Uterus (tissue), 4 donors: ENCODE results near the gene COPS9. TPM values are rescaled to one million over a fixed set of nuclear protein-coding genes. Genes with fewer than 3 reads are reported as not detected.

Source experiments
- DNase-seq, 2 donors: peaks; one replicate each; pipeline ENCODE4 v3.0.0-alpha.2; 2019 to 2020
- H3K27ac ChIP-seq, 2 donors: fragments of 200-600 bp; sonication (generic); 1 replicate in 1 of 2; 2 replicates in 1 of 2; pipeline ENCODE4 v1.5.1; 2016 to 2018
- H3K27me3 ChIP-seq, 2 donors: fragments of 200-600 bp; sonication (generic); one replicate each; pipeline ENCODE4 v1.5.1; 2018 to 2019; ENCODE audit warnings: control low read depth in 1 of 2
- H3K36me3 ChIP-seq, 2 donors: fragments of 200-600 bp; sonication (generic); one replicate each; pipeline ENCODE4 v1.5.1; 2019; ENCODE audit warnings: control low read depth in 1 of 2
- H3K4me1 ChIP-seq, 2 donors: fragments of 200-600 bp; sonication (generic); one replicate each; pipeline ENCODE4 v1.5.1; 2018 to 2019; ENCODE audit warnings: control low read depth in 1 of 2
- H3K4me3 ChIP-seq, 2 donors: fragments of 200-600 bp; sonication (generic); 1 replicate in 1 of 2; 2 replicates in 1 of 2; pipeline ENCODE4 v1.5.1; 2018 to 2019; ENCODE audit warnings: mild to moderate bottlenecking in 1 of 2
- H3K9me3 ChIP-seq, 2 donors: fragments of 200-600 bp; sonication (generic); one replicate each; pipeline ENCODE4 v1.5.1; 2019; ENCODE audit warnings: control low read depth in 1 of 2
- CTCF ChIP-seq, 4 experiments: fragments of 200-600 bp in 2 of 4; fragments of 450-650 bp in 2 of 4; sonication (generic) in 2 of 4; IDR thresholded peaks; one replicate each; pipeline ENCODE4 v1.5.1; 2016 to 2019; ENCODE audit warnings: antibody characterized with exemption in 4 of 4, mild to moderate bottlenecking in 2 of 4, moderate library complexity in 1 of 4
- POLR2A ChIP-seq, 2 donors: fragments of 450-650 bp; IDR thresholded peaks; one replicate each; pipeline ENCODE4 v1.6.1; 2016; ENCODE audit warnings: antibody characterized with exemption in 2 of 2, mild to moderate bottlenecking in 1 of 2, moderate library complexity in 1 of 2
- intact Hi-C: fragments of 100-400 bp; cut with DNase I; formaldehyde crosslinking; loops from one replicate; pipeline ENCODE4 v1.15.1; 2023; ENCODE audit warnings: low total_unique reads
- total RNA-seq, 4 donors: library from RNA; depleted of rRNA in 3 of 4; stranded (reverse); fragments of >200 nt in 3 of 4; gene quantifications; one replicate each; pipeline versions ENCODE4 v1.1.0 to v1.2.4, GENCODE V29; 2014 to 2023
- donor health status: DM: yes; HTN: yes; CAD: no.

Gene COPS9
- total RNA-seq, 4 donors from 2014 or later = 14.1 to 189 (median 98.0) TPM

DNA sequence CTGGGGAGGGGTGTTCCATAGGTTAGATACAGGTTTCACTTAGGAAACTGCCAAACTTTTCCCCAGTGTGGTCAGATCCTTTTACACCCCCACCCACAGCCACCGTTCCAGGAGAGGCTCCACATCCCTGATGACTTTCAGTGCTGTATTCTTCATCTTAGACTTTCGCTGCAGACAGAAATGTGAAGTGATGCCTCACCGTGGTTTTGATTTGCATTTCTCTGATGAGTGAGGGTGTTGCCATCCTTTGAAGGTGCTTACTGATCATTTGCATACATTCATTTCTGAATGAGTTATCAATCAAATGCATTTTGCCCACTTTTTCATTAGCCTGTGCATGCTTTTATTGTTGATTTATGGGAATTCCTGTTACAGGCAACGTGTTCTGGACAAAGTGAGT, 14.9 kb downstream of the COPS9 start:
- no peaks in the 10 kb centered on the region for H3K27me3 ChIP-seq
- intact Hi-C loops = no loop called here
- no peaks in the 10 kb centered on the region for H3K4me1 ChIP-seq
- TF ChIP-seq POLR2A (IDR thresholded peaks at IDR 0.05) = no peak
- no peak for TF ChIP-seq CTCF (IDR thresholded peaks at IDR 0.05)
- no peak overlapping the region for H3K27ac ChIP-seq
- H3K36me3 ChIP-seq = no peaks in the 10 kb centered on the region
- no peaks in the 10 kb centered on the region for H3K9me3 ChIP-seq
- H3K4me3 ChIP-seq = no peak overlapping the region
- DNase-seq = no peak

DNA sequence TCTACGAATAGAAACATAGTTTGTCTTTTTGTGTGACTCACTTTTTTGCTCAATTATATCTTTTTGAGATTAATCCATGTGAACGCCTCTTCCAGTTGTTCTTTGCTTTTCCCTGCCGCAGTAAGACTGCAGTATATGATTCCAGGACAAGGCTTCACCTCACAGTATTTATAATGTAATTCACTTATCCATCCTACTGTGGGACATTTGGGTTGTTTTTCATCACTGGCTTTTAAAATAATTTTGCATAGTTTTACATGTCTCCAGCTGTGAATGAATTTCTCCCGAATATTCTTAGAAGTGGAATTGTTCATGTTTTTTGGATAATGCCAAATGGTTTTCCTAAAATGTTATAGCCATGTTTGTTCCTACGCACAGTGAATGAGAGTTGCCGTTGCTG, 21.9 kb downstream of the COPS9 start:
- no peaks in the 10 kb centered on the region for H3K27me3 ChIP-seq
- DNase-seq = no peak
- intact Hi-C loops = no loop called here
- no peak overlapping the region for H3K4me3 ChIP-seq
- TF ChIP-seq POLR2A (IDR thresholded peaks at IDR 0.05) (no peak), CTCF (IDR thresholded peaks at IDR 0.05) (no peak)
- no peaks in the 10 kb centered on the region for H3K36me3 ChIP-seq
- no peaks in the 10 kb centered on the region for H3K9me3 ChIP-seq
- no peak overlapping the region for H3K27ac ChIP-seq
- no peaks in the 10 kb centered on the region for H3K4me1 ChIP-seq

- Histone ChIP-seq H3K4me1 (no peaks in the 10 kb centered on the region), H3K27ac (no peak overlapping the region), H3K27me3 (no peaks in the 10 kb centered on the region), H3K9me3 (no peaks in the 10 kb centered on the region), H3K36me3 (no peaks in the 10 kb centered on the region), H3K4me3 (no peak overlapping the region)
- intact Hi-C loops = no loop called here
- TF ChIP-seq POLR2A (IDR thresholded peaks at IDR 0.05) (no peak), CTCF (IDR thresholded peaks at IDR 0.05) (no peak)
- DNase-seq = no peak
Measured at GRCh38 chr2:240112914-240113690, 23.0 kb downstream of the COPS9 start.

DNA sequence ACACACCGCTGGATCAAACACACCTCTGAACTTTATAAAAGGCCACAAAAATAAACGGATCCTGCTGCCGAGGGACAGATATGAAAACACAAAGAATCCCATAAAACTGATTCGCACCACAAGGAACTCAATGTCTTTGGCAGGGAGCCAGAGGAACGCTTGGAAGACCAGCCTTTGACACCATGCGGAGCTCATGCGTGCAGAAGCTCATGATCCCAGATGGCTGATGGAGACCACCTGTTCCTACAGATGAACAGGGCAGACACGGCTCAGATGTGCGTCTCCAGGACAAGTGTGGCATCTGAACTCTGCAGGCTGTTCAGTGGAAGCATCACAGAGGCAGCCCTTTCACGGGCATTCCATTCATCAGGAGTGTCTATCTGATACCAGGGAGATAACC, 24.9 kb downstream of the COPS9 start:
- intact Hi-C loops = no loop called here
- Histone ChIP-seq H3K27me3 (no peaks in the 10 kb centered on the region), H3K4me1 (no peaks in the 10 kb centered on the region), H3K4me3 (no peak overlapping the region), H3K9me3 (no peaks in the 10 kb centered on the region), H3K36me3 (no peaks in the 10 kb centered on the region), H3K27ac (no peak overlapping the region)
- DNase-seq = no peak
- TF ChIP-seq CTCF (IDR thresholded peaks at IDR 0.05) = no peak
- no peak for TF ChIP-seq POLR2A (IDR thresholded peaks at IDR 0.05)

DNA sequence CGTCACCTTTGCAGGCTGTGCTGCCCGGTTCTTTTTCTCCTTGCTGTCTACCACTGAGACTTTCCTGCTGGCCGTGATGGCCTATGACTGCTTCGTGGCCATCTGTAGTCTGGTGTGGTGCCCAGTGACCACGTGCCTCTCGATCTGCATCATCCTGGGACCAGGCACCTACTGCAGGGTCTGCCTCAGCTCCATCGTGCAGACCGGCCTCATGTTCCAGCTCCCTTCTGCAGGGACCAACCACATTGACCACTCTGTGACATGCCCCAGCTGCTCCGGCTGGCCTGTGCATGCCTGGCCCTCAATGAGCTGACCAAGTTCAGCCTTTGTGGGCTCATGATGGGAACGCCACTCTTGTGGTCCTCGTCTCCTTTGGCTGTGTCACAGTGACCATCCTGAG, 26.7 kb downstream of the COPS9 start:
- Histone ChIP-seq H3K4me3 (no peak overlapping the region), H3K27me3 (no peaks in the 10 kb centered on the region), H3K36me3 (no peaks in the 10 kb centered on the region), H3K4me1 (no peaks in the 10 kb centered on the region), H3K9me3 (no peaks in the 10 kb centered on the region), H3K27ac (no peak overlapping the region)
- intact Hi-C loops = no loop called here
- DNase-seq = no peak
- no peak for TF ChIP-seq POLR2A (IDR thresholded peaks at IDR 0.05)
- no peak for TF ChIP-seq CTCF (IDR thresholded peaks at IDR 0.05)
